Measurements from ENCODE around the gene ARMC12.

The ARMC12 gene

GRCh38 chr6:35774116-35774794, 37.4 kb downstream of the ARMC12 start:
- H3K27ac ChIP-seq: no peak overlapping the region
- DNase-seq (ENCODE audit: low spot score): no peak
- CTCF ChIA-PET: interaction anchor here (0.6 kb wide), 1 partner anchor 23 kb away, joined by 3 read pairs; no protein-coding TSS in a partner anchor
- TF ChIP-seq, protein P1, sequence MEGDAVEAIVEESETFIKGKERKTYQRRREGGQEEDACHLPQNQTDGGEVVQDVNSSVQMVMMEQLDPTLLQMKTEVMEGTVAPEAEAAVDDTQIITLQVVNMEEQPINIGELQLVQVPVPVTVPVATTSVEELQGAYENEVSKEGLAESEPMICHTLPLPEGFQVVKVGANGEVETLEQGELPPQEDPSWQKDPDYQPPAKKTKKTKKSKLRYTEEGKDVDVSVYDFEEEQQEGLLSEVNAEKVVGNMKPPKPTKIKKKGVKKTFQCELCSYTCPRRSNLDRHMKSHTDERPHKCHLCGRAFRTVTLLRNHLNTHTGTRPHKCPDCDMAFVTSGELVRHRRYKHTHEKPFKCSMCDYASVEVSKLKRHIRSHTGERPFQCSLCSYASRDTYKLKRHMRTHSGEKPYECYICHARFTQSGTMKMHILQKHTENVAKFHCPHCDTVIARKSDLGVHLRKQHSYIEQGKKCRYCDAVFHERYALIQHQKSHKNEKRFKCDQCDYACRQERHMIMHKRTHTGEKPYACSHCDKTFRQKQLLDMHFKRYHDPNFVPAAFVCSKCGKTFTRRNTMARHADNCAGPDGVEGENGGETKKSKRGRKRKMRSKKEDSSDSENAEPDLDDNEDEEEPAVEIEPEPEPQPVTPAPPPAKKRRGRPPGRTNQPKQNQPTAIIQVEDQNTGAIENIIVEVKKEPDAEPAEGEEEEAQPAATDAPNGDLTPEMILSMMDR (conservative IDR thresholded peaks at IDR 0.05; ENCODE audit: low read depth): no peak
- POLR2A ChIA-PET (ENCODE audit: low non-redundant PET): no interaction called here

GRCh38 chr6:35775031-35775430, 38.2 kb downstream of the ARMC12 start:
- POLR2A ChIA-PET (ENCODE audit: low non-redundant PET): no interaction called here
- no peak for DNase-seq (ENCODE audit: low spot score)
- CTCF ChIA-PET: interaction anchor here (0.6 kb wide), 1 partner anchor 123 kb away, joined by 3 read pairs; no protein-coding TSS in a partner anchor
- H3K27ac ChIP-seq: no peak overlapping the region
- TF ChIP-seq, protein P1 (conservative IDR thresholded peaks at IDR 0.05; ENCODE audit: low read depth): no peak

DNA sequence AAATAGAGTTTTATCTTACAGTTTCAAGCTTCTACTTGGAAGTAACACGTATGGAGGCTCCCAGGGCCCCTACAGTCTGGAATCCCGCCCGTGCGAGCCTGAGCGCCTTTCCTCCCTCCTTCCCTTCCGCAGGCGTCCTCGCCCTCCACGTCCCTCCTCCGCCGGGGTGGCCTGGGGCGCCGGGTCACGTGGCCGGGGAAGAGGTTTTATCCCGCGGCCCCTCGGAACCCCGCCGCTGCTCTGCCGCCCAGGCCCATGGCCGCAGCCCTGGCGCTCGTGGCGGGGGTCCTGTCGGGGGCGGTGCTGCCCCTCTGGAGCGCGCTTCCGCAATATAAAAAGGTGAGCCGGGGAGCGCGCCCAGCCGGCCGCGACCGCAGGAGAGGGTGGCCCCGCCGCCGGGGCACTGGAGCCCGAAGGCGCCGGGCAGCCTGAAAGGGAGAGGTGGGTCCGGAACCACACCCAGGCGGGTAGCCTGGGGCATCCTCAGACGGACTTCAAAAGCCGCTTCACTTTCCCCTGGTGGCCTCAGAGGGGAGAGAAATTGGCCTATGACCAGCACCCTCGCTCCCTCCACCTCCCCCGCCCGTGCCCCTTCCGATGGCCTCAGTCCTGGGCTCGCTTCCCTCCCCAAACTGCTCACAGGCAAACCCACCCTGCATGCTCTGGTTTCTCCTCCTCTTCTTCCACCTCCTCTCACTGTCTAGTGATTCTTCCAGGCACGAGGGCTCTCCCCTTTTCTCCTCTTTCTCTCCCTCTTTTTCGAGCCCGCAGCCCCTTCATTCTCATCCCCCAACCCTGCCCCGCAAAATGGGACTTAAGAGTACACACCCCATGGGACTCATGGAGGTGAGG, 39.8 kb downstream of the ARMC12 start, which contains the start of gene CLPSL2:
TSS of gene CLPSL2 (plus strand) at position 235 of the 852 bp plus-strand sequence. CDS start at position 256, 21 bp downstream.
- no peak within 1 kb of the TSS for H3K27ac ChIP-seq
- ChIA-PET CTCF (no interaction called here), POLR2A (ENCODE audit: low non-redundant PET) (no interaction called here)
- no peak for DNase-seq (ENCODE audit: low spot score)
- TF ChIP-seq, protein P1 (conservative IDR thresholded peaks at IDR 0.05; ENCODE audit: low read depth): no peak

DNA sequence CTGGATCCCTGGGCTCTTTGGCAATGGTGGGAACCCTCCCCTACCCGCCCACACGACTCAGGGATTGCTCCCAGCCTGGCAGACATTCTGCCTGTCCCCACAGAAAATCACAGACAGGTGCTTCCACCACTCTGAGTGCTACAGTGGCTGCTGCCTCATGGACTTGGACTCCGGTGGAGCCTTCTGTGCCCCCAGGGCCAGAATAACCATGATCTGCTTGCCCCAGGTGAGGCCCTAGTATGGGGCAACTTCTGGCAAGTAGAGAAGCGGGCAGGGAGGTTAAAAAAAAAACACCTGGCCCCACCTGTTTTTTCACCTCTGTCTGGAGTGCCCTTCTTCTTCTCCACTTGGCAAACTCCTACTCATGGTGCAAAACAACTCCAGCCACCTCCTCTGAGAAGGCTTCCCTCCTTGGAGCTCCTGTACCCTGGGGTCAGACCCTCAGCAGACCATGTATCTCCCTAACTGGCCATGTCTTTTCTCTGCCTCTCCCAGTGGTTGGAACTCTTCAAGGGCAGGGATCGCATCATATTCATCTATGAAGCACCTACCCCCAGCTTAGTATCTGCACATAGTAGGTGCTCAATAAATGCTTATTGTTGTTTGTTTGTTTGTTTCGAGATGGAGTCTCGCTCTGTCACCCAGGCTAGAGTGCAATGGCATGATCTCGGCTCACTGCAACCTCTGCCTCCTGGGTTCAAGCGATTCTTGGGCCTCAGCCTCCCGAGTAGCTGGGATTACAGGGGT, 40.7 kb downstream of the ARMC12 start:
- POLR2A ChIA-PET (ENCODE audit: low non-redundant PET): no interaction called here
- DNase-seq (ENCODE audit: low spot score): no peak
- TF ChIP-seq, protein P1 (conservative IDR thresholded peaks at IDR 0.05; ENCODE audit: low read depth): no peak
- CTCF ChIA-PET: no interaction called here
- no peak overlapping the region for H3K27ac ChIP-seq

DNA sequence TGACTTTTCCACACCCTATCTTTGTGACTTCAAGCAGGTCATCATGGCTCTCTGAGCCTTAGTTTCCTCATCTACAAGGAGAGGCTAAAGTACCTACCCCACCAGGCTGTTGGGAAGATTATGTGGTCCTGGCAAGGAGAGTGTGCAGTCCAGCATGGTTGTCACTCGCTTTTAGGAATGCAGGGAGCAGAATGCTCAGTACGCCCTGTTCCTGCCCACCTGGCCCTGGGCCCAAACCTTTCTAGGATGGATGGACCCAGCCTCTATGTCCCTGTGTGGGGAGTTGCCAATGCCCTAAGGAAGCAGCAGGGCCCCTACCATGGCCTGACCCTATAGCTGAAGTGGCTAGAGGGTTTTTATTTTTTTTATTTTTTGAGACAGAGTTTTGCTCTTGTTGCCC, 41.6 kb downstream of the ARMC12 start:
- DNase-seq (ENCODE audit: low spot score): no peak
- ChIA-PET CTCF (no interaction called here), POLR2A (ENCODE audit: low non-redundant PET) (no interaction called here)
- TF ChIP-seq, protein P1 (conservative IDR thresholded peaks at IDR 0.05; ENCODE audit: low read depth): no peak
- no peak overlapping the region for H3K27ac ChIP-seq

- ChIA-PET POLR2A (ENCODE audit: low non-redundant PET) (no interaction called here), CTCF (no interaction called here)
- H3K27ac ChIP-seq: no peak within 1 kb of the TSS
- TF ChIP-seq, protein P1 (conservative IDR thresholded peaks at IDR 0.05; ENCODE audit: low read depth): no peak
- DNase-seq (ENCODE audit: low spot score): no peak
Measured at GRCh38 chr6:35780719-35781118, 43.9 kb downstream of the ARMC12 start, which contains the start of gene CLPSL1. CLPSL1 (plus strand) TSS chr6:35781019; CDS start chr6:35781111, 92 bp downstream.
